ENCODE results near the gene CAVIN3. TPM values are rescaled to one million over a fixed set of nuclear protein-coding genes. Genes with fewer than 3 reads are reported as not detected.

The CAVIN3 gene
- total and polyA plus RNA-seq, 2 experiments from 2014 or later, result 33.2 to 34.2 TPM

DNA sequence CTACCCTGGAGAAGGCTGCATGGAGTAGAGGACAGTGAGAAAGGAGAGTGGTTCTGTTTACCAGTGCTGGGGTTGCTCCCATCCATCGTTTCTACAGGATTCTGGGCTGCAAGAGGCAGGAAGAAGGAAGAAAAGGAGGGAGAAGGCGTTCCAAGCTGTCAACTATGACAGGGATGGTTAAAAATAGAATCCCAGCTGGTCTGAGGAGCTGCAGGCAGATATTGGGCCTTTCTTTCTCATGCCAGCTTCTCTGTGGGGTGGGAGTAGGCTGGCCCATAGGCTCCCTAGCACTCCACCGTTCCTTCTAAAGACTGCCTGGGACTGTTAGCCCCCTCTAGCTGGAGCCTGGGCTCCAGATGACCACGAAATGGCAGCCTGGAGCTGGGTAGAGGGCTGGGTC lies 47.1 kb downstream of the CAVIN3 start:
- no peak for DNase-seq (ENCODE audit: low spot score)
- TF ChIP-seq CTCF (conservative IDR thresholded peaks at IDR 0.05; ENCODE audit: low read depth in 2 of 2) (no peak), JUNB (IDR thresholded peaks at IDR 0.05; ENCODE audit: unreplicated experiment) (no peak), EZH2 (IDR thresholded peaks at IDR 0.05; ENCODE audit: low read depth, unreplicated experiment) (no peak), EZH2phosphoT487 (IDR thresholded peaks at IDR 0.05; ENCODE audit: unreplicated experiment) (no peak), ZNF114 (CRISPR knock-in tag; IDR thresholded peaks at IDR 0.05) (no peak), POLR2AphosphoS5 (IDR thresholded peaks at IDR 0.05; ENCODE audit: low read depth) (no peak), ZNF331 (CRISPR knock-in tag; IDR thresholded peaks at IDR 0.05; ENCODE audit: low read depth) (no peak), STAT1 (IDR thresholded peaks at IDR 0.05; ENCODE audit: unreplicated experiment) (no peak), NANOG (IDR thresholded peaks at IDR 0.05; ENCODE audit: borderline replicate concordance) (no peak), ZNF462 (CRISPR knock-in tag; IDR thresholded peaks at IDR 0.05) (no peak), CREB1 (CRISPR knock-in tag; IDR thresholded peaks at IDR 0.05; ENCODE audit: low read depth) (no peak)
- TF ChIP-seq, protein P1, sequence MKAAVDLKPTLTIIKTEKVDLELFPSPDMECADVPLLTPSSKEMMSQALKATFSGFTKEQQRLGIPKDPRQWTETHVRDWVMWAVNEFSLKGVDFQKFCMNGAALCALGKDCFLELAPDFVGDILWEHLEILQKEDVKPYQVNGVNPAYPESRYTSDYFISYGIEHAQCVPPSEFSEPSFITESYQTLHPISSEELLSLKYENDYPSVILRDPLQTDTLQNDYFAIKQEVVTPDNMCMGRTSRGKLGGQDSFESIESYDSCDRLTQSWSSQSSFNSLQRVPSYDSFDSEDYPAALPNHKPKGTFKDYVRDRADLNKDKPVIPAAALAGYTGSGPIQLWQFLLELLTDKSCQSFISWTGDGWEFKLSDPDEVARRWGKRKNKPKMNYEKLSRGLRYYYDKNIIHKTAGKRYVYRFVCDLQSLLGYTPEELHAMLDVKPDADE (IDR thresholded peaks at IDR 0.05), result no peak
- TF ChIP-seq, protein P2, sequence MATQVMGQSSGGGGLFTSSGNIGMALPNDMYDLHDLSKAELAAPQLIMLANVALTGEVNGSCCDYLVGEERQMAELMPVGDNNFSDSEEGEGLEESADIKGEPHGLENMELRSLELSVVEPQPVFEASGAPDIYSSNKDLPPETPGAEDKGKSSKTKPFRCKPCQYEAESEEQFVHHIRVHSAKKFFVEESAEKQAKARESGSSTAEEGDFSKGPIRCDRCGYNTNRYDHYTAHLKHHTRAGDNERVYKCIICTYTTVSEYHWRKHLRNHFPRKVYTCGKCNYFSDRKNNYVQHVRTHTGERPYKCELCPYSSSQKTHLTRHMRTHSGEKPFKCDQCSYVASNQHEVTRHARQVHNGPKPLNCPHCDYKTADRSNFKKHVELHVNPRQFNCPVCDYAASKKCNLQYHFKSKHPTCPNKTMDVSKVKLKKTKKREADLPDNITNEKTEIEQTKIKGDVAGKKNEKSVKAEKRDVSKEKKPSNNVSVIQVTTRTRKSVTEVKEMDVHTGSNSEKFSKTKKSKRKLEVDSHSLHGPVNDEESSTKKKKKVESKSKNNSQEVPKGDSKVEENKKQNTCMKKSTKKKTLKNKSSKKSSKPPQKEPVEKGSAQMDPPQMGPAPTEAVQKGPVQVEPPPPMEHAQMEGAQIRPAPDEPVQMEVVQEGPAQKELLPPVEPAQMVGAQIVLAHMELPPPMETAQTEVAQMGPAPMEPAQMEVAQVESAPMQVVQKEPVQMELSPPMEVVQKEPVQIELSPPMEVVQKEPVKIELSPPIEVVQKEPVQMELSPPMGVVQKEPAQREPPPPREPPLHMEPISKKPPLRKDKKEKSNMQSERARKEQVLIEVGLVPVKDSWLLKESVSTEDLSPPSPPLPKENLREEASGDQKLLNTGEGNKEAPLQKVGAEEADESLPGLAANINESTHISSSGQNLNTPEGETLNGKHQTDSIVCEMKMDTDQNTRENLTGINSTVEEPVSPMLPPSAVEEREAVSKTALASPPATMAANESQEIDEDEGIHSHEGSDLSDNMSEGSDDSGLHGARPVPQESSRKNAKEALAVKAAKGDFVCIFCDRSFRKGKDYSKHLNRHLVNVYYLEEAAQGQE (IDR thresholded peaks at IDR 0.05; ENCODE audit: unreplicated experiment), result no peak
- Histone ChIP-seq H3K9me2 (ENCODE audit: insufficient read depth) (no peaks in the 10 kb centered on the region), H2AFZ (no peak overlapping the region), H3K4me3 (no peak overlapping the region), H3K4me1 (ENCODE audit: insufficient read depth) (no peaks in the 10 kb centered on the region), H3F3A (replicated peaks; ENCODE audit: low read depth) (no peaks in the 10 kb centered on the region), H3K79me2 (replicated peaks; ENCODE audit: insufficient read depth) (no peaks in the 10 kb centered on the region), H4K20me1 (replicated peaks; ENCODE audit: insufficient read depth) (no peaks in the 10 kb centered on the region), H3K27me3 (ENCODE audit: insufficient read depth) (peaks cover 28% of the 10 kb centered on the region; the same call in 1 of the 2 replicates), H3K36me3 (ENCODE audit: insufficient read depth) (no peaks in the 10 kb centered on the region), H3K27ac (ENCODE audit: low read depth) (no peak overlapping the region), H3K4me2 (no peak overlapping the region)
- no peaks in the 10 kb centered on the region for H3K36me3 Mint-ChIP-seq (ENCODE audit: low read depth)
- no peak overlapping the region for H3K27ac Mint-ChIP-seq
- H3K27me3 Mint-ChIP-seq (ENCODE audit: insufficient read depth, low read depth, poor library complexity), result peaks cover 6% of the 10 kb centered on the region
- no peaks in the 10 kb centered on the region for H3K9me3 Mint-ChIP-seq
- peak; percentile 30; the same call in 1 of the 3 replicates for ATAC-seq
- no peak overlapping the region for H3K4me3 Mint-ChIP-seq
- H3K4me1 Mint-ChIP-seq, result no peaks in the 10 kb centered on the region; the same call in 2 of the 3 replicates
